ENCODE measurements around the gene MRPL40.
"Not testable (repeated sequence)": the region's sequence is repeated elsewhere in the genome, so short reads cannot be mapped to it uniquely, and the experiment has no call there.

The MRPL40 gene

GRCh38 chr22:19443544-19444211 is 11.3 kb downstream of the MRPL40 start:
- TF ChIP-seq CTCF (IDR thresholded peaks at IDR 0.05; ENCODE audit: control extremely low read depth, extremely low read depth, low read depth, missing control alignments): no peak
- POLR2A ChIA-PET: interaction anchor here (1.1 kb wide), 1 partner anchor 12 kb away, joined by 5 read pairs; the partner anchor contains the start of gene HIRA
- CTCF ChIA-PET: interaction anchor here (1.1 kb wide), 1 partner anchor 10 kb away, joined by 3 read pairs; no protein-coding TSS in a partner anchor
- DNase-seq (ENCODE audit: extremely low spot score): no peak

DNA sequence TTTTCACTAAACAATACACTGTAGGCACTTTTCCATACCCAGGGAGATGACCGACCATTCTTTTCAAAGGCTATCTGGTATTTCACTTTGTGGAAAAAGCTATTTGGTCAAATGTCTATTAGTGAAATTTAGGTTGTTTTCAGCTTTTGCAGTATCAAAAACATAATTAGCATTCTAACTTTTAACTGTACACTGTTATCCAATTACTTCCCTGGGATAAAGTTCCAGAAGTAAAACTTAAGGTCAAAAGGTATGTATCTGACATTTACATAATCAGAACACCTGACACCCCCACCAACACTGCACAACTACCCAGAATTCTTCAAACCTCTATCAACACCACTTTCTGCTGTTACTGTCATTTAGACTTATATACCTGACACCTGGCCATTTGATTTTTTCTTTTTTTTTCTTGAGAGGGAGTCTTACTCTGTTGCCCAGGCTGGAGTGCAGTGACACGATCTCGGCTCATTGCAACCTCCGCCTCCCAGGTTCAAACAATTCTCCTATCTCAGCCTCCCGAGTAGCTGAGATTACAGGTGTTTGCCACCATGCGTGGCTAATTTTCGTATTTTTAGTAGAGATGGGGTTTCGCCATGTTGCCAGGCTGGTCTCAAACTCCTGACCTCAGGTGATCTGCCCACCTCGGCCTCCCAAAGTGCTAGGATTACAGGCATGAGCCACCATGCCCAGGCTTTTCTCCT is 13.1 kb downstream of the MRPL40 start:
- DNase-seq (ENCODE audit: extremely low spot score); POLR2A ChIA-PET: not testable (repeated sequence)
- CTCF ChIA-PET: interaction anchor here (1.0 to 2.8 kb wide), 5 partner anchors 11 to 184 kb away, joined by 3 to 10 read pairs (median 4); no protein-coding TSS in a partner anchor

DNA sequence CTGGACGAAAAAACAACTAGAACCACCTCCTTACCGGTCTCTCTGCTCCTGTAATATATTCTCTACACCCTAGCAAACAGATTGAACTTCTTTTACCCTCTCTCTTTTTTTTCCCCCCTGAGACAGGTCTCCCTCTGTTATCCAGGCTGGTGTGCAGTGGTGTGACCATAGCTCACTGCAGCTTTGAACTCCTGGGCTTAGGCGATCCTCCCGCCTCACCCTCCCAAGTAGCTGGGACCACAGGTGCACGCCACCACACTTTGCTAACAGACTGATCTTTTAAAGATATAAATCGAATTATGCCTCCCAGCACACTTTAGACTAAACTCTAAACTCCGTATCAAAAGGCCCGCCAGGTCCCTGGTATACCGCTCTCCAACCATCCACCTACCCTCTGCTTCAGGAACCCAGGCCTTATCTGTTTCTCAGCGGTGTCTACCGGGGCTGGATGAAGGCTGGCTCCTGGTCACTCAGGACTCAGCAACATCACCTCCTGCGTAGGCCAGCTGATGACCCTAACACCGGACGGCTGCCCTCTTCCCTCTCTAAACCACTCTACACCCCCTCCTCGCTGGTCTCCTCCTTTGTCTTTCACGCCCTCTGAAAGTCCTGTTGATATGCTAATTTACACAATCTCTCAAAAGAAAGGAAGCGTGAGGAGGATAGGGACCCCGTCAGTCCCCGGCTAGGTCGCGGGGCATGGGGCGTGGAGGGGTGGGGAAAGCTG is 14.4 kb downstream of the MRPL40 start:
- DNase-seq (ENCODE audit: extremely low spot score): peak; percentile 22
- CTCF ChIA-PET: interaction anchor here (1.9 to 2.8 kb wide), 2 partner anchors 12 to 267 kb away, joined by 6 to 10 read pairs; no protein-coding TSS in a partner anchor
- POLR2A ChIA-PET: interaction anchor here (1.5 kb wide), 1 partner anchor 33 kb away, joined by 4 read pairs; the partner anchor contains the start of gene CDC45

DNA sequence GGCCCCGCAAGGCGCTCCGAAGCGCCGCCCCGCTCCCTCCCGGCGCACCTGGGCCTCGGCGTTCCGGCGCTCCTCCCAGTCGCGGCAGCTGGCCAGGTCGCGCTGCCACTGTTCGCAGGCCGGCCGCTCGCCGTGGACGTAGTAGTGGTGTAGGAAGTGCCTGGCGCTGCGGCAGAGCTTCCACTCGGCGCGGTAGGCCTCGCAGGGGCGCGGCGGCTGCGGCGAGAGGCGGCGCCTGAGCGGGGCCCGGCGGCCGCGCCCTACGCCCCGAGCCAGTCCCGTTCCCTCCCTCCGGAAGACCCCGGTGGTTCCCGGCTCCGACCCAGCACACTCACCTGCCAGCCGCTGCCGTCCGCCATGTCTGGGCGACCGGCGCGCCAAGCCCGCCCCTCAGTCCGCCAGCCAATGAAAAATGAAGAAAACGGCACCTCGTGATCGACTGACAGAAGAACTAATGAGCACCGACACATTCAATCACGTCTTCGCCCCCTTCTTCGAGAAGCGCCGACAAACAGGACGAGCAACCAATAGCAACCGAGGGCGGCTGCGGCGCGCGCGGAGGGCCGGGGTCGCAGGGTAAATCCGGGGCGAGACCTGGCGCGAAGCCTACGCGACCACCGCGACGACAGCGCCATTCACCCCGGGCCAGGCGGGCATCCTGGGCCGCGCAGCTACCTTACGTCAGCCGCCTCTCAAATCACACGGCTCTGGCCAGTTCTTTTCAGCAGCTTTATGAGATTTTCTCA is 15.2 kb downstream of the MRPL40 start, which contains the start of gene C22orf39:
Gene C22orf39 (minus strand): TSS at position 382 of the 746 bp plus-strand sequence. CDS start 23 bp downstream, at position 359.
- TF ChIP-seq CTCF (IDR thresholded peaks at IDR 0.05; ENCODE audit: control extremely low read depth, extremely low read depth, low read depth, missing control alignments): no peak
- peak; percentile 97 for DNase-seq (ENCODE audit: extremely low spot score)
- CTCF ChIA-PET: interaction anchor here (1.2 to 2.8 kb wide), 3 partner anchors 13 to 268 kb away, joined by 3 to 10 read pairs (median 6); no protein-coding TSS in a partner anchor
- POLR2A ChIA-PET: interaction anchor here (1.5 kb wide), 1 partner anchor 32 kb away, joined by 4 read pairs; the partner anchor contains the start of gene CDC45

More for the DNA sequence above, 14.4 kb downstream of the MRPL40 start:
- TF ChIP-seq CTCF (IDR thresholded peaks at IDR 0.05; ENCODE audit: control extremely low read depth, extremely low read depth, low read depth, missing control alignments): no peak

DNA sequence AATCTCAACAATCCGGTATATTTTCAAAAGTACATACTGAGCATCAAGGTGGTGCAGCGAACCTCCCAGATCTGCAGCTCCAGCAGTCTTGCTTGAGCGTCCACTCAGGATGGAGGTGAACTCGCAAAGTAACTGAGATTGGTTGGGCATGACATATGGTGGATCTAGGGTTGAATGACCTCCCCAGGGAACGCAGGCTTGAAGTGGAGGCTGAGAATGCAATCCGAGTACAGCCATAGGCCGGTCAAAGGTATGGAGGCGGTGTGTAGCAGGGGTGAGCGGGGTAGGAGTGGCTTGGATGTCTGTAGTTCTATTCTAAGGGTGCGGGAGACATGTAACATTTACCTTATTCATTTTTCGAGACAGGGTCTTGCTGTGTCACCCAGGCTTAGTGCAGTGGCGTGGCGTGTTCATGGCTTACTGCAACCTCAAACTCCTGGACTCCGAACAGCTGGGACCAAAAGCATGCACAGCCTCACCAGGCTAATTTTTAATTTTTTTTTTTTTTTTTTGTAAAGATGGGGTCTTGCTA is 15.8 kb downstream of the MRPL40 start:
- no peak for TF ChIP-seq CTCF (IDR thresholded peaks at IDR 0.05; ENCODE audit: control extremely low read depth, extremely low read depth, low read depth, missing control alignments)
- POLR2A ChIA-PET: interaction anchor here (1.5 kb wide), 1 partner anchor 32 kb away, joined by 4 read pairs; the partner anchor contains the start of gene CDC45
- DNase-seq (ENCODE audit: extremely low spot score): peak; percentile 71

DNA sequence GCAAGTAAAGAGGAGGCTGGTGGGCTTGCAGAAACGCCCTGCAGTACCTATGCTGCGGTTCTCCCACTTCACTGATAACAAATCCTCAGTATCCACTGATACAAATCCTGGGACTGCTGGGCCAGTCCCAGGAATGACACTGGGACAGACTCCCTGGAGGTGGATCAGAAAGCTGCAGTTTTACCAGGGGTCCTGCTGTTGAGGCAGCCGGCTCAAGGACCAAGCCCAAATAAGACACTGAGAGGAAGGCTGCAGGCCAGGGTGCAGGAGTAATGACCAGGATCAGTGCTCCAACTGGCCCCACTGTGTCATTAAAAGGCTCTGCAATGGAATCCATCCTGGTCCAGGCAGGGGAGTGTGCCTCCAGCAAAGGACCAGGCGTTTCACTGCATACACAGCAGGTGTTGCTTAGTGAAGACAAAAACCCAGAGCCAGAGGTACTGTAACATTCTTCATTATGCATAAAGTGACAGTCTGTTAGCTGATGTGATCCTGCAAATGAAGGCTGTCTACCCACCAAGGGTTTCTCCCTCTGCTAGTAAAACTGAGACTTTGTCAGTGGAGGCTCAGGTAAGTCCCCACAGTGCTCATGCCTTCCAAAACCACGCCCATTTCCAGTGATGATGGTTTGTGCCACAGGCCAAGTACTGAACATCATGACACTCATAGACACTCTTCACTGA is 16.5 kb downstream of the MRPL40 start:
- ChIA-PET POLR2A (no interaction called here), CTCF (no interaction called here)

More for the DNA sequence above, 15.8 kb downstream of the MRPL40 start:
- CTCF ChIA-PET: interaction anchor here (1.2 to 2.8 kb wide), 3 partner anchors 13 to 268 kb away, joined by 3 to 10 read pairs (median 6); no protein-coding TSS in a partner anchor

More for the DNA sequence above, 16.5 kb downstream of the MRPL40 start:
- peak; percentile 53 for DNase-seq (ENCODE audit: extremely low spot score)
- TF ChIP-seq CTCF (IDR thresholded peaks at IDR 0.05; ENCODE audit: control extremely low read depth, extremely low read depth, low read depth, missing control alignments): no peak

All from GM10248 (cell line).